PFSK-1 (cell line): ENCODE measurements around the gene HECTD1.

Experiments
- FOXP2 ChIP-seq: optimal IDR thresholded peaks from 2 replicates; pipeline ENCODE3; 2011; ENCODE audit warnings: borderline replicate concordance, control low read depth, inconsistent platforms; ENCODE audit not compliant: insufficient read depth; ENCODE audit errors: extremely low read length, extremely low read depth
- POLR2AphosphoS5 ChIP-seq: IDR thresholded peaks from 2 replicates; pipeline ENCODE4 v1.6.1; 2012; ENCODE audit warnings: low read depth, mild to moderate bottlenecking, control low read depth, low read length, moderate library complexity
- REST ChIP-seq, 2 experiments: IDR thresholded peaks; 2 replicates each; pipeline versions ENCODE4 v1.6.1 to v1.8.0; 2011 to 2012; ENCODE audit warnings: low read depth in 2 of 2, low read length in 2 of 2, control low read depth in 1 of 2, inconsistent platforms in 1 of 2, mild to moderate bottlenecking in 1 of 2, moderate library complexity in 1 of 2; ENCODE audit not compliant: insufficient read depth in 1 of 2
- TAF1 ChIP-seq: IDR thresholded peaks from 2 replicates; pipeline ENCODE4 v1.6.1; 2012; ENCODE audit warnings: low read length, control low read depth, borderline replicate concordance; ENCODE audit not compliant: insufficient read depth

- TF ChIP-seq REST (IDR thresholded peaks at IDR 0.05; ENCODE audit: insufficient read depth in 1 of 2, low read depth in 2 of 2, low read length in 2 of 2) (no peak), TAF1 (no peak), POLR2AphosphoS5 (no peak), FOXP2 (no peak)
Observed at GRCh38 chr14:31084385-31084784, 123.2 kb downstream of the HECTD1 start.
